Smooth muscle cell (in vitro differentiated cells): Measurements from ENCODE around the gene COL2A1. TPM values are rescaled to one million over a fixed set of nuclear protein-coding genes. Genes with fewer than 3 reads are reported as not detected.
A peak's percentile ranks its signal among the peaks of the same experiment; 100 is the strongest.

Source experiments
- DNase-seq: peaks from one replicate; lab custom pipeline; 2025; ENCODE audit not compliant: unreplicated experiment; lab: John Stamatoyannopoulos, UW
- H2AFZ ChIP-seq: fragments of 200-600 bp; sonication (generic); 2 replicates; pipeline ENCODE4 v1.6.0; 2016; ENCODE audit warnings: antibody characterized with exemption, low read depth, mild to moderate bottlenecking
- H3F3A ChIP-seq: fragments of 200-600 bp; sonication (generic); 2 replicates; pipeline ENCODE4 v1.6.0; 2017; ENCODE audit warnings: antibody characterized with exemption, low read depth
- H3K27ac ChIP-seq: fragments of 200-600 bp; sonication (generic); 2 replicates; pipeline ENCODE4 v1.5.1; 2016; ENCODE audit warnings: low read depth, mild to moderate bottlenecking
- H3K27me3 ChIP-seq: fragments of 200-600 bp; sonication (generic); 2 replicates; pipeline ENCODE4 v1.6.1; 2016; ENCODE audit warnings: low read depth, mild to moderate bottlenecking
- H3K36me3 ChIP-seq: fragments of 200-600 bp; sonication (generic); 2 replicates; pipeline ENCODE4 v1.5.1; 2016; ENCODE audit warnings: low read depth
- H3K4me1 ChIP-seq: fragments of 200-600 bp; sonication (generic); 2 replicates; pipeline ENCODE4 v1.5.1; 2016; ENCODE audit warnings: low read depth
- H3K4me2 ChIP-seq: fragments of 200-600 bp; sonication (generic); 2 replicates; pipeline ENCODE4 v1.6.0; 2016; ENCODE audit warnings: mild to moderate bottlenecking
- H3K4me3 ChIP-seq: fragments of 200-600 bp; sonication (generic); 2 replicates; pipeline ENCODE4 v1.5.1; 2016; ENCODE audit warnings: mild to moderate bottlenecking
- H3K79me2 ChIP-seq: fragments of 200-600 bp; sonication (generic); 2 replicates; pipeline ENCODE4 v1.6.0; 2016; ENCODE audit warnings: low read depth, mild to moderate bottlenecking
- H3K9ac ChIP-seq: fragments of 200-600 bp; sonication (generic); 2 replicates; pipeline ENCODE4 v1.6.0; 2016; ENCODE audit warnings: low read depth
- H3K9me3 ChIP-seq: fragments of 200-600 bp; sonication (generic); replicated peaks from 2 replicates; pipeline ENCODE4 v1.5.1; 2016; ENCODE audit warnings: low read depth
- H4K20me1 ChIP-seq: fragments of 200-600 bp; sonication (generic); 2 replicates; pipeline ENCODE4 v1.6.0; 2016; ENCODE audit warnings: low read depth
- WGBS: methylation state at CpG from one replicate; pipeline ENCODE4 v1.1.7; 2016; ENCODE audit warnings: low lambda C conversion rate; 5-methylcytosine and 5-hydroxymethylcytosine counted together
- polyA plus RNA-seq: library from polyadenylated mRNA; unstranded; fragments of >200 nt; fragmentation: Nextera tagmentation; extraction: Ambion mirVana; gene quantifications from 2 replicates; pipeline ENCODE4 v1.2.1, GENCODE V29; 2016
- total RNA-seq: library from RNA; depleted of rRNA; stranded (reverse); fragments of >200 nt; gene quantifications from 2 replicates; pipeline ENCODE4 v1.2.3, GENCODE V29; 2014
- TF ChIP-seq, protein P1 (sequence below): fragments of 200-600 bp; sonication (generic); IDR thresholded peaks from 2 replicates; pipeline ENCODE4 v1.5.1; 2017; ENCODE audit warnings: borderline replicate concordance, mild to moderate bottlenecking, antibody characterized with exemption; ENCODE audit not compliant: insufficient read depth, poor library complexity, severe bottlenecking

The COL2A1 gene
- total and polyA plus RNA-seq, 2 experiments from 2014 or later = 1.6 to 8.6 TPM

GRCh38 chr12:48002773-48003218, 1.5 kb downstream of the COL2A1 start:
- Histone ChIP-seq H3K36me3 (no peaks in the 10 kb centered on the region), H4K20me1 (no peaks in the 10 kb centered on the region), H3K27me3 (peaks cover 75% of the 10 kb centered on the region), H2AFZ (no peak overlapping the region), H3K9me3 (no peaks in the 10 kb centered on the region), H3K27ac (no peak overlapping the region), H3K79me2 (no peaks in the 10 kb centered on the region), H3F3A (peaks cover 6% of the 10 kb centered on the region), H3K9ac (no peak overlapping the region), H3K4me3 (peak overlapping the region; percentile 59), H3K4me1 (peaks cover 29% of the 10 kb centered on the region), H3K4me2 (peak overlapping the region; percentile 98)
- WGBS = 3% methylated on average over 26 of the region's 26 CpGs
- TF ChIP-seq, protein P1, sequence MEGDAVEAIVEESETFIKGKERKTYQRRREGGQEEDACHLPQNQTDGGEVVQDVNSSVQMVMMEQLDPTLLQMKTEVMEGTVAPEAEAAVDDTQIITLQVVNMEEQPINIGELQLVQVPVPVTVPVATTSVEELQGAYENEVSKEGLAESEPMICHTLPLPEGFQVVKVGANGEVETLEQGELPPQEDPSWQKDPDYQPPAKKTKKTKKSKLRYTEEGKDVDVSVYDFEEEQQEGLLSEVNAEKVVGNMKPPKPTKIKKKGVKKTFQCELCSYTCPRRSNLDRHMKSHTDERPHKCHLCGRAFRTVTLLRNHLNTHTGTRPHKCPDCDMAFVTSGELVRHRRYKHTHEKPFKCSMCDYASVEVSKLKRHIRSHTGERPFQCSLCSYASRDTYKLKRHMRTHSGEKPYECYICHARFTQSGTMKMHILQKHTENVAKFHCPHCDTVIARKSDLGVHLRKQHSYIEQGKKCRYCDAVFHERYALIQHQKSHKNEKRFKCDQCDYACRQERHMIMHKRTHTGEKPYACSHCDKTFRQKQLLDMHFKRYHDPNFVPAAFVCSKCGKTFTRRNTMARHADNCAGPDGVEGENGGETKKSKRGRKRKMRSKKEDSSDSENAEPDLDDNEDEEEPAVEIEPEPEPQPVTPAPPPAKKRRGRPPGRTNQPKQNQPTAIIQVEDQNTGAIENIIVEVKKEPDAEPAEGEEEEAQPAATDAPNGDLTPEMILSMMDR = no peak
- peak; percentile 34 for DNase-seq

GRCh38 chr12:48002414-48002730, 1.9 kb downstream of the COL2A1 start:
- peak overlapping the region; percentile 91 for H2AFZ ChIP-seq
- no peak overlapping the region for H3K27ac ChIP-seq
- H3K79me2 ChIP-seq = no peaks in the 10 kb centered on the region
- H3K4me3 ChIP-seq = peak overlapping the region; percentile 59
- no peak for DNase-seq
- H3K4me2 ChIP-seq = peak overlapping the region; percentile 98
- no peaks in the 10 kb centered on the region for H3K36me3 ChIP-seq
- TF ChIP-seq, protein P1 = no peak
- peaks cover 6% of the 10 kb centered on the region for H3F3A ChIP-seq
- H4K20me1 ChIP-seq = no peaks in the 10 kb centered on the region
- H3K4me1 ChIP-seq = peaks cover 29% of the 10 kb centered on the region
- WGBS = 3% methylated on average over 13 of the region's 13 CpGs
- no peak overlapping the region for H3K9ac ChIP-seq
- peaks cover 75% of the 10 kb centered on the region for H3K27me3 ChIP-seq
- no peaks in the 10 kb centered on the region for H3K9me3 ChIP-seq

- TF ChIP-seq, protein P1 = no peak
- peak overlapping the region; percentile 91 for H2AFZ ChIP-seq
- DNase-seq = peak; percentile 26
- no peaks in the 10 kb centered on the region for H3K36me3 ChIP-seq
- no peak overlapping the region for H3K9ac ChIP-seq
- no peaks in the 10 kb centered on the region for H3K9me3 ChIP-seq
- peaks cover 71% of the 10 kb centered on the region for H3K27me3 ChIP-seq
- H3K27ac ChIP-seq = peak overlapping the region; percentile 45
- WGBS = 1% methylated on average over 57 of the region's 57 CpGs
- peak overlapping the region; percentile 98 for H3K4me2 ChIP-seq
- H3K79me2 ChIP-seq = no peaks in the 10 kb centered on the region
- H3K4me1 ChIP-seq = peaks cover 29% of the 10 kb centered on the region
- peak overlapping the region; percentile 59 for H3K4me3 ChIP-seq
- no peaks in the 10 kb centered on the region for H4K20me1 ChIP-seq
- peaks cover 6% of the 10 kb centered on the region for H3F3A ChIP-seq
Observed at GRCh38 chr12:48001505-48002413, 2.5 kb downstream of the COL2A1 start.
